HCT116 (cell line): ENCODE data around the gene MRPS33. TPM values are rescaled to one million over a fixed set of nuclear protein-coding genes. Genes with fewer than 3 reads are reported as not detected.

ENCODE experiments used
- ATAC-seq: fragments of 200-7000 bp; cut with Tn5 transposase; 2 replicates; pipeline ENCODE4 v1.9.1; 2020; ENCODE audit warnings: mild to moderate bottlenecking, moderate library complexity
- BruUV-seq: library from RNA; stranded (reverse); fragments of 400-500 nt; replicated peaks from 2 replicates; lab custom pipeline; 2021; lab: Mats Ljungman, UMichigan
- CTCF ChIA-PET: fragments of 300-600 bp; sonication (Branson Sonifier 250); formaldehyde crosslinking; loops from one replicate; lab custom pipeline; 2021; ENCODE audit warnings: antibody characterized with exemption; lab: Charles Lee
- POLR2A ChIA-PET: fragments of 300-600, 350-600 bp; sonication (Branson Sonifier 250); formaldehyde crosslinking; loops from one replicate; lab custom pipeline; 2021; ENCODE audit warnings: antibody characterized with exemption; lab: Charles Lee
- RAD21 ChIA-PET, 2 experiments: fragments of 300-600 bp; sonication (Branson Sonifier 250); formaldehyde crosslinking; loops; one replicate each; lab custom pipeline; 2023; ENCODE audit warnings: low total read pairs in 2 of 2; ENCODE audit not compliant: uncharacterized antibody in 2 of 2, unreplicated experiment in 2 of 2, low non-redundant PET in 1 of 2; lab: Charles Lee
- DNase-seq: peaks from one replicate; pipeline ENCODE4 v3.0.0-alpha.2; 2010; ENCODE audit warnings: low read depth, low spot score
- H2AFZ ChIP-seq: fragments of 200-600 bp; shearing (Covaris generic), sonication (generic); 2 replicates; pipeline ENCODE4 v1.6.1; 2017; ENCODE audit warnings: low read depth, mixed run types, mixed read lengths, antibody characterized with exemption, low read length; ENCODE audit not compliant: poor library complexity, severe bottlenecking
- H3K27ac ChIP-seq: 2 replicates; pipeline ENCODE4 v1.5.1; 2012; ENCODE audit warnings: low read depth, low read length
- H3K27me3 ChIP-seq: fragments of 200-600 bp; sonication (generic); 2 replicates; pipeline ENCODE4 v1.6.1; 2016; ENCODE audit warnings: mixed run types, low read length, mixed read lengths; ENCODE audit not compliant: insufficient read depth
- H3K36me3 ChIP-seq, 2 experiments: fragments of 200-500 bp in 1 of 2; fragments of 200-600 bp in 1 of 2; sonication (Bioruptor generic) in 1 of 2; sonication (generic) in 1 of 2; 2 replicates each; pipeline versions ENCODE4 v1.5.1 to v1.6.1; 2014 to 2016; ENCODE audit warnings: low read length in 2 of 2, inconsistent platforms in 1 of 2, mixed read lengths in 1 of 2, mixed run types in 1 of 2; ENCODE audit not compliant: insufficient read depth in 2 of 2, control insufficient read depth in 1 of 2
- H3K4me1 ChIP-seq, 2 experiments: fragments of 200-600 bp in 1 of 2; sonication (generic) in 1 of 2; 2 replicates each; pipeline versions ENCODE4 v1.5.1 to v1.6.1; 2012 to 2017; ENCODE audit warnings: low read length in 2 of 2, inconsistent platforms in 1 of 2, mild to moderate bottlenecking in 1 of 2, mixed read lengths in 1 of 2, mixed run types in 1 of 2, moderate library complexity in 1 of 2; ENCODE audit not compliant: insufficient read depth in 2 of 2, control insufficient read depth in 1 of 2
- H3K4me2 ChIP-seq: fragments of 200-600 bp; sonication (generic); 2 replicates; pipeline ENCODE4 v1.6.1; 2017; ENCODE audit warnings: mixed run types, low read length, mixed read lengths
- H3K4me3 ChIP-seq, 2 experiments: fragments of 200-600 bp in 1 of 2; sonication (generic) in 1 of 2; replicated peaks in 1 of 2; 2 replicates each; pipeline ENCODE4 v1.5.1; 2011 to 2016; ENCODE audit warnings: low read length in 2 of 2, control low read depth in 1 of 2, low read depth in 1 of 2, mild to moderate bottlenecking in 1 of 2, mixed read lengths in 1 of 2, mixed run types in 1 of 2
- H3K79me2 ChIP-seq: fragments of 200-600 bp; sonication (generic); 2 replicates; pipeline ENCODE4 v1.6.1; 2017; ENCODE audit warnings: mild to moderate bottlenecking, mixed run types, low read length, moderate library complexity, mixed read lengths; ENCODE audit not compliant: insufficient read depth
- H3K9ac ChIP-seq: fragments of 200-600 bp; sonication (generic); 2 replicates; pipeline ENCODE4 v1.6.1; 2016; ENCODE audit warnings: low read length, mixed read lengths
- H3K9me2 ChIP-seq: fragments of 200-600 bp; sonication (generic), shearing (Covaris generic); 2 replicates; pipeline ENCODE4 v1.6.1; 2017; ENCODE audit warnings: mixed run types, mild to moderate bottlenecking, moderate library complexity; ENCODE audit not compliant: insufficient read depth
- H3K9me3 ChIP-seq, 2 experiments: fragments of 200-500 bp in 1 of 2; fragments of 200-600 bp in 1 of 2; sonication (Bioruptor generic) in 1 of 2; sonication (generic) in 1 of 2; 2 replicates each; pipeline ENCODE4 v1.6.1; 2014 to 2017; ENCODE audit warnings: low read length in 2 of 2, mixed read lengths in 2 of 2, inconsistent platforms in 1 of 2, low read depth in 1 of 2, mild to moderate bottlenecking in 1 of 2, mixed run types in 1 of 2, moderate library complexity in 1 of 2; ENCODE audit not compliant: control insufficient read depth in 1 of 2, insufficient read depth in 1 of 2
- H4K20me1 ChIP-seq: fragments of 200-600 bp; sonication (generic), shearing (Covaris generic); 2 replicates; pipeline ENCODE4 v1.6.1; 2017; ENCODE audit warnings: mixed run types, mild to moderate bottlenecking, moderate library complexity; ENCODE audit not compliant: insufficient read depth
- ATF3 ChIP-seq: IDR thresholded peaks from 2 replicates; pipeline ENCODE4 v1.6.1; 2012
- MAX ChIP-seq: IDR thresholded peaks from 2 replicates; pipeline ENCODE4 v1.6.1; 2012
- RAD21 ChIP-seq: IDR thresholded peaks from 2 replicates; pipeline ENCODE4 v1.6.1; 2012; ENCODE audit warnings: low read depth, mild to moderate bottlenecking
- SP1 ChIP-seq: IDR thresholded peaks from 2 replicates; pipeline ENCODE4 v1.6.1; 2012; ENCODE audit warnings: low read depth
- YY1 ChIP-seq: IDR thresholded peaks from 2 replicates; pipeline ENCODE4 v1.6.1; 2011; ENCODE audit warnings: low read length, low read depth, moderate library complexity, mild to moderate bottlenecking; ENCODE audit not compliant: insufficient replicate concordance; ENCODE audit errors: extremely low read depth
- ZNF274 ChIP-seq: fragments of 200-500 bp; sonication (Bioruptor generic); IDR thresholded peaks from 2 replicates; pipeline ENCODE4 v1.6.1; 2014; ENCODE audit warnings: mild to moderate bottlenecking, low read depth, low read length, inconsistent platforms
- intact Hi-C: fragments of 100-400 bp; cut with micrococcal nuclease; formaldehyde crosslinking; loops from 2 replicates; pipeline ENCODE4 v1.10.0; 2022
- total RNA-seq: library from RNA; stranded (reverse); gene quantifications from one replicate; pipeline ENCODE4 v1.2.1, GENCODE V29; 2021; ENCODE audit not compliant: unreplicated experiment
- TF ChIP-seq, protein P1 (sequence below), 3 experiments: fragments of 200-600 bp in 1 of 3; sonication (generic) in 1 of 3; IDR thresholded peaks in 2 of 3; conservative IDR thresholded peaks in 1 of 3; 2 replicates each; pipeline ENCODE4 v1.5.1; 2012 to 2017; ENCODE audit warnings: low read depth in 2 of 3, low read length in 2 of 3, antibody characterized with exemption in 1 of 3, borderline replicate concordance in 1 of 3, control low read depth in 1 of 3, mild to moderate bottlenecking in 1 of 3, mixed read lengths in 1 of 3, mixed run types in 1 of 3, moderate library complexity in 1 of 3; ENCODE audit not compliant: insufficient read depth in 1 of 3

The MRPS33 gene
- total RNA-seq, 1 experiment from 2014 or later = 77.3 TPM

GRCh38 chr7:141012044-141012685 lies 2.6 kb downstream of the MRPS33 start:
- H3K4me3 ChIP-seq = no peak overlapping the region
- peaks cover 42% of the 10 kb centered on the region for H3K79me2 ChIP-seq
- H3K9me3 ChIP-seq = no peaks in the 10 kb centered on the region
- ChIA-PET CTCF (interaction anchor here (0.7 to 1.5 kb wide), 6 partner anchors 182 to 494 kb away, joined by 3 to 5 read pairs (median 4); no protein-coding TSS in a partner anchor), POLR2A (interaction anchor here (0.7 kb wide), 1 partner anchor 304 kb away, joined by 5 read pairs; no protein-coding TSS in a partner anchor), RAD21 (no interaction called here)
- peaks cover 7% of the 10 kb centered on the region in 2 experiments; a peak in 2 of 4 replicates for H3K36me3 ChIP-seq
- intact Hi-C loops = loop anchor here (1.0 to 5.0 kb wide), 5 partner anchors 201 to 535 kb away; partner anchors contain the start of gene MKRN1
- H3K27ac ChIP-seq = no peak overlapping the region
- no peak overlapping the region; the same call in 1 of the 2 replicates for H3K4me2 ChIP-seq
- H3K9me2 ChIP-seq = no peaks in the 10 kb centered on the region
- H3K4me1 ChIP-seq = peaks cover 5 to 20% of the 10 kb centered on the region in 2 experiments; a peak in 3 of 4 replicates
- TF ChIP-seq RAD21 = peak; percentile 77
- no peak for TF ChIP-seq YY1
- no peak for TF ChIP-seq ATF3
- no peak for TF ChIP-seq ZNF274
- no peak for TF ChIP-seq SP1
- TF ChIP-seq, protein P1, sequence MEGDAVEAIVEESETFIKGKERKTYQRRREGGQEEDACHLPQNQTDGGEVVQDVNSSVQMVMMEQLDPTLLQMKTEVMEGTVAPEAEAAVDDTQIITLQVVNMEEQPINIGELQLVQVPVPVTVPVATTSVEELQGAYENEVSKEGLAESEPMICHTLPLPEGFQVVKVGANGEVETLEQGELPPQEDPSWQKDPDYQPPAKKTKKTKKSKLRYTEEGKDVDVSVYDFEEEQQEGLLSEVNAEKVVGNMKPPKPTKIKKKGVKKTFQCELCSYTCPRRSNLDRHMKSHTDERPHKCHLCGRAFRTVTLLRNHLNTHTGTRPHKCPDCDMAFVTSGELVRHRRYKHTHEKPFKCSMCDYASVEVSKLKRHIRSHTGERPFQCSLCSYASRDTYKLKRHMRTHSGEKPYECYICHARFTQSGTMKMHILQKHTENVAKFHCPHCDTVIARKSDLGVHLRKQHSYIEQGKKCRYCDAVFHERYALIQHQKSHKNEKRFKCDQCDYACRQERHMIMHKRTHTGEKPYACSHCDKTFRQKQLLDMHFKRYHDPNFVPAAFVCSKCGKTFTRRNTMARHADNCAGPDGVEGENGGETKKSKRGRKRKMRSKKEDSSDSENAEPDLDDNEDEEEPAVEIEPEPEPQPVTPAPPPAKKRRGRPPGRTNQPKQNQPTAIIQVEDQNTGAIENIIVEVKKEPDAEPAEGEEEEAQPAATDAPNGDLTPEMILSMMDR (IDR thresholded peaks at IDR 0.05 in 2 of 3, conservative IDR thresholded peaks at IDR 0.05 in 1 of 3; ENCODE audit: borderline replicate concordance in 1 of 3, insufficient read depth in 1 of 3, low read depth in 2 of 3, low read length in 2 of 3) = peak; percentile 53 to 65 (median 63)
- TF ChIP-seq MAX = no peak
- no peak overlapping the region for H3K9ac ChIP-seq
- no TSS peak for BruUV-seq
- DNase-seq (peak; percentile 65), ATAC-seq (peak; percentile 26; the same call in 1 of the 2 replicates)
- no peak overlapping the region for H2AFZ ChIP-seq
- no peaks in the 10 kb centered on the region; the same call in 1 of the 2 replicates for H4K20me1 ChIP-seq
- no peaks in the 10 kb centered on the region for H3K27me3 ChIP-seq
